GM13977 (cell line): Measurements from ENCODE around the gene SNTG2.

Experiments used
- DNase-seq: peaks from one replicate; pipeline ENCODE4 v3.0.0; 2012; ENCODE audit warnings: low spot score
- CTCF ChIP-seq: IDR thresholded peaks from 2 replicates; pipeline ENCODE4 v1.5.1; 2012; ENCODE audit warnings: mild to moderate bottlenecking, control low read depth; ENCODE audit not compliant: insufficient read depth; ENCODE audit errors: extremely low read depth, missing control alignments
- in situ Hi-C: fragments of 300-500 bp; cut with MboI; formaldehyde crosslinking; loops from one replicate; pipeline ENCODE4 v1.12.0; 2022; ENCODE audit warnings: low sequenced_read_pairs, low pct_unique_long_range_greater_than_20kb, mixed read lengths, inconsistent platforms; ENCODE audit not compliant: unreplicated experiment

SNTG2 gene

GRCh38 chr2:925711-926110 lies 24.9 kb upstream of the SNTG2 start:
- in situ Hi-C loops, result no loop called here
- TF ChIP-seq CTCF, result no peak

GRCh38 chr2:926259-926793 lies 24.3 kb upstream of the SNTG2 start:
- in situ Hi-C loops, result no loop called here
- no peak for TF ChIP-seq CTCF

More at GRCh38 chr2:925711-926110, 24.9 kb upstream of the SNTG2 start:
- DNase-seq, result no peak

DNA sequence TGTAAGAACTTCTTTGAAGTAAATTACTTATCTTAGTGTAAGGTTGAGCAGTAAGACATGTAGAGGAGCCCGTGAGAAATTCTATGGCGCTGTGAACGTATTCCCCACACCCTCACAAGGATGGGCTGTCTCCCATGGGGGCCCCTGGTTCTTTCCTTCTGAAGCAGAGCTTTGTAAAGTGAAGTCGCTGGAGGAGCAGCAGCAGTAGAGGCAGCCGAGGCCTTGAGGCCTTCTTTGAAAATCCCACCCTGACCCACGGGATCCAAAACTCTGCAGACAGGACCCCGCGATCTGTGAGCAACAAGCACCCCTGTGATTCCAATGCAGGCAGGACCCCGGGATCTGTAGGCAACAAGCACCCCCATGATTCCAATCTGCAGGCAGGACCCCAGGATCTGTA lies 23.8 kb upstream of the SNTG2 start:
- DNase-seq, result no peak
- no peak for TF ChIP-seq CTCF
- in situ Hi-C loops, result no loop called here

More at GRCh38 chr2:926259-926793, 24.3 kb upstream of the SNTG2 start:
- no peak for DNase-seq

- TF ChIP-seq CTCF, result no peak
- DNase-seq, result no peak
- in situ Hi-C loops, result no loop called here
These were observed 21.5 kb upstream of the SNTG2 start for GRCh38 chr2:929011-929735.

- in situ Hi-C loops, result no loop called here
- DNase-seq, result no peak
- no peak for TF ChIP-seq CTCF
These were observed 20.7 kb upstream of the SNTG2 start for GRCh38 chr2:929925-930324.

DNA sequence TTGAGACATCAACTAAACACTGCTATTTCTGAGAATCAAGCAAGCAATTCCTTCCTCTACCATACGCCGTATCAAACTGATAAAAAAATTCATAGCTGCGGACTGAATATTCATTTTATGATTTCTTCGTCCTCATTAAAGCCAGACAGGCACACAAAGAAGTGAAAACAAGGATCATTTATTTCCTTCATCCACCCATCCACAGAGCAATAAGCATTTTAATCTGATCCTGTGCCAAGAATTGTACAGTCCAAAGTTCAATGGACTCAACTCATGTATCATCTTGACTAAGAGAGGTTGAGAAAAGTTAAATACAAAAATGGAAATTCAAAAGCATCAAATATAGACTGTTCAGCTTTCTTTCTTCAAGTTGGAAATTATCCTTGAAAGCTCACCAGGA lies 19.7 kb upstream of the SNTG2 start:
- in situ Hi-C loops, result no loop called here
- no peak for DNase-seq
- no peak for TF ChIP-seq CTCF
